GM19455 (cell line): ENCODE data around the gene CACNA1H.
"Not testable (repeated sequence)": the region's sequence is repeated elsewhere in the genome, so short reads cannot be mapped to it uniquely, and the experiment has no call there.

Experiments
- ATAC-seq: cut with Tn5 transposase; IDR thresholded peaks from one replicate; pipeline ENCODE4 v1.9.1; 2021; ENCODE audit not compliant: unreplicated experiment

CACNA1H gene

DNA sequence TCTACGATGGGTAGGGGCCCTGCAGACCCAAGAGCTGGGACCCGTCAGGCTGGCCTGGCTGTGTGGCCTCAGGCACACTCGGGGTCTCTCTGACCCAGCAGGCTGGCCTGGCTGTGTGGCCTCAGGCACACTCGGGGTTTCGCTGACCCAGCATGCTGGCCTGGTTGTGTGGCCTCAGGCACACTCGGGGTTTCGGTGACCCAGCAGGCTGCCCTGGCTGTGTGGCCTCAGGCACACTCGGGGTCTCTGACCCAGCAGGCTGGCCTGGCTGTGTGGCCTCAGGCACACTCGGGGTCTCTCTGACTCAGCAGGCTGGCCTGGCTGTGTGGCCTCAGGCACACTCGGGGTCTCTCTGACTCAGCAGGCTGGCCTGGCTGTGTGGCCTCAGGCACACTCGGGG, 37.9 kb downstream of the CACNA1H start:
- ATAC-seq: not testable (repeated sequence)

DNA sequence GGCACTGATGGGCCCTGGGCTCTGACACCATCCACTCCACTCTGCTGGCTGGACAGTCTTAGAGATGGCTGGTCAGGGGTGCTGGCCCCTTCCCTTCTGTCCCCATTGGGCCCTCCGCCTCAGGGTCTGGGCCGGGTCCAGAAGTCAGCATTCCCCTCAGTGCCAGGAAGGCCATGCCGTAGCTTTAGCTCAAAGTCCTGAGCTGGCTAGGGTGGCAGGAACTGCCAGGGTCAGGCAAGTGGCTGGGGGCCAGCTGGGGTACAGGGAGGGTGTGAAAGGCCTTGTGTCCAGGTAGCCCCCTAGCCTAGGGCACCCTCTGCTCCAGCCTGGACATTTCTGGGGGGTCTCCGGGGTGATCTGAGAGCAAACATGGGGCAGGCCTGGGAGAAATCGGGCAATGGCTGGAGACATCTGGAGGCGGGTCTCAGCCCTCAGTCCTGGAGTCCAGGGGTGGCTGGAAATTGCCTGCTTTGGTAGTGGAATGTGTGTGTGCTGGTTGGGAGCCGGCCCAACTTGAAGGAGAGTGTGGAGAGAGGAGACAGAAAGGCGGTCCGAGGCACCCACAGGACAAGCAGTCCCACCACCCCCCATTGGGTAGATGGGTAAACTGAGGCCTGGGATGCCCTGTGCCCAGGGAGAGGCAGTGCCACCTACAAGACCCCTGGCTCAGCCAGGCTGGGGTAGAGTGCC, 39.6 kb downstream of the CACNA1H start:
- ATAC-seq: no peak

- ATAC-seq: no peak
Measured at GRCh38 chr16:1193143-1193824, 40.4 kb downstream of the CACNA1H start.

DNA sequence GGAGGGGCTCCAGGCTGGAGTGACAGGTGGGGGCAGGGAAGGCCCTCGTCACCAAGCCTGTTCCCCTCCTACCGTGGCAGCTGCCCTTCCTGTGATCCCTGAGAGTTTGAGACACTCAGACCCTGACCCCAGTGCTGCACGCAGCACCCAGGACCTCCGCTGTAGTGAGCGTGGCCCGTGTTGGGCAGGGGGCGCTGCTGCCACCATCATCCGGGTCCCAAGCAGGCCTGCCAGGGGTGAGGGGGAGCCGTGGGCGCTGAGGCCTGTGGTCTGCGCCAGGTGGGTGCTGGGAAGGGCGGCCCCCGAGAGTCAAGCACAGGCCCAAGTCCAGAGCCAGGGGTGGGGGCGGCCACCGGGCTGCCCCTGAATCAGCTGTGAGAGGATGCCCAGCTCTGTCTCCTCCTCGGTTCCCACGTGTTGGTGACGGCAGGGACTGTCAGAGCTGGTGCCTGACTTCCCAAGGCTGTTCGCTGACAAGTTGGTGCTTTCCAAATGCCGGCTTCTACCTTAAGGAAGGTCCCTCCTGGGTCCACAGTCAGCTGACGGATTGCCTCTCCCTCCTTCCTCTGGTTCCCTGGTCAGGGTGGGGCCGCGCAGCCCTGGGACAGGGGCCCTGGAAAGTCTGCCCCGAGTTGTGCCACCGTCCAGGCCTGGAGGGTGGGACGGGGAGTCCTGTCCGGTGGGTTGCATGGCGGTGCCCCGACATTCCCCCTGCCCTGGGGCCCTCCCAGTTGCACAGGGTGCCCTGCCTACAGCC, 41.1 kb downstream of the CACNA1H start:
- no peak for ATAC-seq

- ATAC-seq: no peak
Measured at GRCh38 chr16:1194665-1195392, 41.9 kb downstream of the CACNA1H start.

- no peak for ATAC-seq
Measured at GRCh38 chr16:1195393-1195666, 42.4 kb downstream of the CACNA1H start.

- no peak for ATAC-seq
Measured at GRCh38 chr16:1196494-1196893, 43.6 kb downstream of the CACNA1H start.

- no peak for ATAC-seq
Measured at GRCh38 chr16:1197237-1197866, 44.4 kb downstream of the CACNA1H start.

- ATAC-seq: no peak
Measured at GRCh38 chr16:1198194-1198593, 45.3 kb downstream of the CACNA1H start.

GRCh38 chr16:1198671-1199346, 45.9 kb downstream of the CACNA1H start:
- ATAC-seq: not testable (repeated sequence)

DNA sequence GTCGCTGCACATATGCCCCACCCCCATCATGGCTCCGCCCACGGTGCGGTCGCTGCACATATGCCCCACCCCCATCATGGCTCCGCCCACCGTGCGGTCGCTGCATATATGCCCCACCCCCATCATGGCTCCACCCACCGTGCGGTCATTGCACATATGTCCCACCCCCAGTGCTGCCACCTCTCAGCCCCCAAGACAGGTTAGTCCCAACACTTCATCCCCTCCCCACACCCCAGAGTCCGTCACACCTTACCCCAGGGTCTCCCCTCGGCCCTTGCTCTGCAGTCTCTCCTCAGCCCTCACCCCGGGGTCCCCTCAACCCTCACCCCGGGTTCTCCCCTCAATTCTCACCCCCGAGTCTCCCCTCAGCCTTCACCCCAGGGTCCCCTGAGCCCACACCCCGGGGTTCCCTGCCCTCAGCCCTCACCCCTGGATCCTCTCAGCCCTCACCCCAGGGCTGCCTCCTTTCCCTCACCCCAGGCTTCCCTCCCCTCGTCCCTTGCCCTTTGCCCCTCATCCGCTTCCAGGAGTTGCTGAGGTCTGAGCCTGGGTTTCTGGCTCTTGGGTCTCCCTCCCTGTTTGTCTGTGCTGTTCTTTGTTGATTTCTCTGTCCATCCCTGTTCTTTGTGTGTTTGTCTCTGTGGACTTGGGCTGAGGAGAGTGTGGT, 46.6 kb downstream of the CACNA1H start:
- no peak for ATAC-seq

- ATAC-seq: no peak
Measured at GRCh38 chr16:1200014-1200627, 47.2 kb downstream of the CACNA1H start.

- ATAC-seq: no peak
Measured at GRCh38 chr16:1201444-1201843, 48.5 kb downstream of the CACNA1H start.

- ATAC-seq: no peak
Measured at GRCh38 chr16:1202274-1202673, 49.4 kb downstream of the CACNA1H start.

- ATAC-seq: no peak
Measured at GRCh38 chr16:1204933-1205332, 52.0 kb downstream of the CACNA1H start.

- no peak for ATAC-seq
Measured at GRCh38 chr16:1206326-1206725, 53.4 kb downstream of the CACNA1H start.

GRCh38 chr16:1206786-1207185, 53.9 kb downstream of the CACNA1H start:
- no peak for ATAC-seq

GRCh38 chr16:1208239-1208830, 55.4 kb downstream of the CACNA1H start:
- no peak for ATAC-seq

GRCh38 chr16:1209081-1209480, 56.2 kb downstream of the CACNA1H start:
- no peak for ATAC-seq
